Breast epithelium (tissue), 4 donors: ENCODE data around the gene FTCDNL1. TPM values are rescaled to one million over a fixed set of nuclear protein-coding genes. Genes with fewer than 3 reads are reported as not detected.

Experiments
- DNase-seq, 2 donors: peaks; one replicate each; pipeline ENCODE4 v3.0.0-alpha.2; 2019; ENCODE audit warnings: low spot score in 2 of 2
- H3K27ac ChIP-seq, 2 donors: fragments of 200-600 bp; sonication (generic) in 1 of 2; one replicate each; pipeline ENCODE4 v1.5.1; 2016 to 2019; ENCODE audit warnings: mild to moderate bottlenecking in 1 of 2
- H3K27me3 ChIP-seq, 2 donors: fragments of 200-600 bp; sonication (generic) in 1 of 2; one replicate each; pipeline versions ENCODE4 v1.5.1 to v1.6.0; 2017 to 2019; ENCODE audit warnings: control low read depth in 1 of 2, mild to moderate bottlenecking in 1 of 2
- H3K36me3 ChIP-seq: fragments of 200-600 bp; one replicate; pipeline ENCODE4 v1.5.1; 2019
- H3K4me1 ChIP-seq, 2 donors: fragments of 200-600 bp; sonication (generic); one replicate each; pipeline ENCODE4 v1.5.1; 2016 to 2019; ENCODE audit warnings: control low read depth in 1 of 2
- H3K4me3 ChIP-seq, 3 donors: fragments of 200-600 bp; sonication (generic); 1 replicate in 2 of 3; 2 replicates in 1 of 3; pipeline ENCODE4 v1.5.1; 2016 to 2019; ENCODE audit warnings: mild to moderate bottlenecking in 3 of 3, moderate library complexity in 2 of 3
- H3K9me3 ChIP-seq, 2 donors: fragments of 200-600 bp; sonication (generic) in 1 of 2; one replicate each; pipeline ENCODE4 v1.5.1; 2016 to 2019; ENCODE audit warnings: control low read depth in 1 of 2
- POLR2A ChIP-seq: fragments of 450-650 bp; IDR thresholded peaks from one replicate; pipeline ENCODE4 v1.6.1; 2016; ENCODE audit warnings: antibody characterized with exemption, mild to moderate bottlenecking, moderate library complexity
- POLR2AphosphoS5 ChIP-seq, 3 donors: sonication (generic); formaldehyde crosslinking; IDR thresholded peaks; one replicate each; pipeline ENCODE4 v1.6.1; 2017; ENCODE audit warnings: antibody characterized with exemption in 3 of 3
- intact Hi-C: fragments of 100-400 bp; cut with DNase I; formaldehyde crosslinking; loops from one replicate; pipeline ENCODE4 v1.15.1; 2023; ENCODE audit warnings: low total_unique reads
- total RNA-seq, 3 donors: library from RNA; depleted of rRNA; stranded (reverse); fragments of >200 nt; gene quantifications; one replicate each; pipeline ENCODE4 v1.1.0, GENCODE V29; 2016
- TF ChIP-seq, protein P1 (sequence below), 3 donors: fragments of 450-650 bp; IDR thresholded peaks; one replicate each; pipeline ENCODE4 v1.5.1; 2016 to 2017; ENCODE audit warnings: antibody characterized with exemption in 3 of 3, mild to moderate bottlenecking in 3 of 3, moderate library complexity in 3 of 3

The FTCDNL1 gene
- total RNA-seq, 3 donors from 2014 or later = 3.7 to 5.9 (median 5.2) TPM

DNA sequence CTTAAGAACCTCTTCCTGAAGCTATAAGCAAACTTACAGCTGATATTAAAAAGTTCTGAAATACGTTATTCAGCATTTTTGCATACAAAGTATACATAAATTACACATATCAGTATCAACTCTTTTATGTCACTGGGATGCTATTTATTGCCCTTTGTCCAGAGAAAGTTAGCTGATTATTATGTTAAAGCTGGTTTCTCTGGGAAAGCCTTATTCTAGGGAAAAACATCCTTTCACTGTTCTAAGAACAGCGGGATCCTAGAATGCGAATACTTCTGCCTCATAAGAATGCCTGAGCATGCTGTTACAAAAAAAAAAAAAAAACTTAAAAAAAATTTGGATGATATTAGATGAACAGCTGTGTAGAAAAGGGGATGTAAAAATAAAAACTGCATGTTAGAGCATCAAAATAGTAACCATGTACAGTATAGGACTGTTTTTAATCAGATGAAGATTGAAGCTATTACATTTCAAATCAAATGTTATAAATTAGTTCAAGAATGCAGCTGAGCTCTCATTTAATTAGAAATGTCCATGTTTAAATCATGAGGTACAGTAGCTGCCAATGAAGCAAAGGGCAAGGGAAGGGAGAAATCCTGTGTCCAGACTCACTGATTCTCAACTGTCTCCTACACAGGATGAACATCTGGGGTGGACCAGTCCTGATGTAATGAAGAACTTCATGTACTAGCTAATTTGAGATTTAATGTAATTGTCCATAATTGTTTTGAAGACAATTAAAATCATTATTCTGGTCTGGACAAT is 8.2 kb downstream of the FTCDNL1 start:
- intact Hi-C loops = no loop called here
- H3K27me3 ChIP-seq = no peaks in the 10 kb centered on the region
- TF ChIP-seq, protein P1, sequence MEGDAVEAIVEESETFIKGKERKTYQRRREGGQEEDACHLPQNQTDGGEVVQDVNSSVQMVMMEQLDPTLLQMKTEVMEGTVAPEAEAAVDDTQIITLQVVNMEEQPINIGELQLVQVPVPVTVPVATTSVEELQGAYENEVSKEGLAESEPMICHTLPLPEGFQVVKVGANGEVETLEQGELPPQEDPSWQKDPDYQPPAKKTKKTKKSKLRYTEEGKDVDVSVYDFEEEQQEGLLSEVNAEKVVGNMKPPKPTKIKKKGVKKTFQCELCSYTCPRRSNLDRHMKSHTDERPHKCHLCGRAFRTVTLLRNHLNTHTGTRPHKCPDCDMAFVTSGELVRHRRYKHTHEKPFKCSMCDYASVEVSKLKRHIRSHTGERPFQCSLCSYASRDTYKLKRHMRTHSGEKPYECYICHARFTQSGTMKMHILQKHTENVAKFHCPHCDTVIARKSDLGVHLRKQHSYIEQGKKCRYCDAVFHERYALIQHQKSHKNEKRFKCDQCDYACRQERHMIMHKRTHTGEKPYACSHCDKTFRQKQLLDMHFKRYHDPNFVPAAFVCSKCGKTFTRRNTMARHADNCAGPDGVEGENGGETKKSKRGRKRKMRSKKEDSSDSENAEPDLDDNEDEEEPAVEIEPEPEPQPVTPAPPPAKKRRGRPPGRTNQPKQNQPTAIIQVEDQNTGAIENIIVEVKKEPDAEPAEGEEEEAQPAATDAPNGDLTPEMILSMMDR (IDR thresholded peaks at IDR 0.05) = no peak
- TF ChIP-seq POLR2AphosphoS5 (IDR thresholded peaks at IDR 0.05) (no peak), POLR2A (no peak)
- no peaks in the 10 kb centered on the region for H3K4me1 ChIP-seq
- no peaks in the 10 kb centered on the region for H3K36me3 ChIP-seq
- no peak overlapping the region for H3K4me3 ChIP-seq
- H3K27ac ChIP-seq = no peak overlapping the region
- DNase-seq = no peak
- no peaks in the 10 kb centered on the region for H3K9me3 ChIP-seq

DNA sequence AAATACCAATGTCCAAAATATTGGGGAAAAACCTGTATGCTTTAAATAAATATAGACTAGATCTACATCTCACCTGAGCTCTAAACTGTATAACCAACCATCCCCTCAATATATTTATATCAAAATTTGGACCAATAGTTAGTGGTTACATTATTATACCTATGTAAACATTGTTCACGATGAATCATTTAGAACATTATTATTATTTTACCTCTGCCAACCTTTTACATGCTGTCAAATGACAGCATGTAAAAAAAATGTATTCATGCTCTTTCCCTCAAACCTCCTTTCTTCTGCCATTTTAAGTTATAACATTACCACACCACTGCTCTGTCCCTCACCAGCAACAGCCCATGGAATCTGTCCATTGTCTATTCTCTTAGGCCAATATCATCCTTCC is 9.6 kb downstream of the FTCDNL1 start:
- Histone ChIP-seq H3K36me3 (no peaks in the 10 kb centered on the region), H3K4me3 (no peak overlapping the region), H3K27me3 (no peaks in the 10 kb centered on the region), H3K9me3 (no peaks in the 10 kb centered on the region), H3K4me1 (no peaks in the 10 kb centered on the region), H3K27ac (no peak overlapping the region)
- DNase-seq = no peak
- intact Hi-C loops = no loop called here
- TF ChIP-seq POLR2AphosphoS5 (IDR thresholded peaks at IDR 0.05) (no peak), POLR2A (no peak)
- TF ChIP-seq, protein P1 (IDR thresholded peaks at IDR 0.05) = no peak

DNA sequence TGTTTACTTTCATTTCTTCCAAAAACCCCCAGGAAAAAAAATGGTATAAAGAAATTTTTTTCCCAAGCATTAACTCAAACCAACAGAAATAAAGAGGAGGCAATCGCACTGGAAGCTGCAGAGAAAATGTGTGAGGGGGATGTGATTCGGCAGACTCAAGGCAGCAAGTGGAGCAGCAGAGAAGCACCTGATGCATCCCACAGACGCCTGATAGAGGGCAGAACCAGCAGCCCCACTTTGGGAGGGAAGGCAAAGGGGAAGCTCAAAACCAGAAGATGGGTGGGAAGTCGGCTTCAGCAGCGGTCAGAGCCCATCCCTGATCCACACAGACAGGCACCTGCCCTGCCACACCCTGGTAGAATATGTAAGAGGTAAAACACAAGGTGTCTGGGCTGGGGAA is 12.6 kb downstream of the FTCDNL1 start:
- no peak for TF ChIP-seq POLR2AphosphoS5 (IDR thresholded peaks at IDR 0.05)
- no peak for TF ChIP-seq POLR2A
- TF ChIP-seq, protein P1 (IDR thresholded peaks at IDR 0.05) = no peak
- Histone ChIP-seq H3K27ac (no peak overlapping the region), H3K36me3 (no peaks in the 10 kb centered on the region), H3K4me1 (no peaks in the 10 kb centered on the region), H3K4me3 (no peak overlapping the region), H3K27me3 (no peaks in the 10 kb centered on the region), H3K9me3 (no peaks in the 10 kb centered on the region)
- intact Hi-C loops = no loop called here
- DNase-seq = no peak

DNA sequence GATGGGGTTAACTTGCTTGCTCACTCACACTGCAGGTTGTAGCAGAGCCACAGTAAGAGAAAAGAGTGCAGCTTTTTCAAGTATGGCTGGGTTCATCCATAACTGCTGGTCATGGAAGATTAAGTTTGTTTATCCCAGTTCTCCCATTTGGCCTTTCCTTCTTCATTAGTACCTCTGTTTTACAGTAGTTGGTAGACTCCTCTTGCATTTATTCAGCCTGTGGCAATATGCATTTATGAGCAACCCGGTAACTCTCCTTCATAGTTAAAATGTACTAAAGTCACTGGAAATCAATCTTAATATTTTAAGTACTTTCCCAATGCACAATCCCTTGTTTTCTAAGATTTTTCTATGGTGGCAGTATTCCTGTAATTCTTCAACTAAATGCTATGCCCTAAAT is 14.0 kb downstream of the FTCDNL1 start:
- intact Hi-C loops = no loop called here
- TF ChIP-seq POLR2AphosphoS5 (IDR thresholded peaks at IDR 0.05) (no peak), POLR2A (no peak)
- TF ChIP-seq, protein P1 (IDR thresholded peaks at IDR 0.05) = no peak
- no peak for DNase-seq

DNA sequence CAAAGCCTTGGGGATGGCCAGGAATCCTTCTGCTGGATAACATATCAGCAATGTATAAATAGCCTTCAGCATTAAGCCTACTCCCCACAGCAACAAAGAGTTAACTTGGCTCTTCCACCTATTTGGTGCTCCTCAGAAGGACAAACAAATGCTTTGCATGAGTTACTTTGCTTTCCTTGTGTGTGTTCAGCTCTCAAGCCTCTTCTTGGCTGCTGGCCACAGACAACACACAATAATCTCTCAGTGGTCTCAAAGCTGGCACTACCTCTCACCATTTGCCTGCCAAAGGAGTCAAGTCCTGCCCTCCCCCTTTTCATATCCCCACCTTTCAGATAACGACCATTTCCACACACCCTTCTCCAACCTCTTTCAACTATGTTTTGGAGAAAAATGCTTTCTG is 17.5 kb downstream of the FTCDNL1 start:
- no peak overlapping the region for H3K27ac ChIP-seq
- no peak overlapping the region for H3K4me3 ChIP-seq
- intact Hi-C loops = no loop called here
- DNase-seq = no peak
- TF ChIP-seq, protein P1 (IDR thresholded peaks at IDR 0.05) = no peak
- TF ChIP-seq POLR2AphosphoS5 (IDR thresholded peaks at IDR 0.05) (no peak), POLR2A (no peak)
- H3K27me3 ChIP-seq = no peaks in the 10 kb centered on the region
- no peaks in the 10 kb centered on the region for H3K36me3 ChIP-seq
- H3K9me3 ChIP-seq = no peaks in the 10 kb centered on the region
- no peaks in the 10 kb centered on the region for H3K4me1 ChIP-seq

More for the DNA sequence above, 14.0 kb downstream of the FTCDNL1 start:
- H3K27me3 ChIP-seq = no peaks in the 10 kb centered on the region
- no peaks in the 10 kb centered on the region for H3K36me3 ChIP-seq
- H3K4me3 ChIP-seq = no peak overlapping the region
- no peak overlapping the region for H3K27ac ChIP-seq
- no peaks in the 10 kb centered on the region for H3K4me1 ChIP-seq
- H3K9me3 ChIP-seq = no peaks in the 10 kb centered on the region
